Left cardiac atrium (tissue), 4 donors: ENCODE data around the gene AMPH. TPM values are rescaled to one million over a fixed set of nuclear protein-coding genes. Genes with fewer than 3 reads are reported as not detected.
"Not testable (repeated sequence)": the region's sequence is repeated elsewhere in the genome, so short reads cannot be mapped to it uniquely, and the experiment has no call there.

Experiments used
- ATAC-seq, 2 donors: fragments of 200-7000 bp; cut with Tn5 transposase; one replicate each; pipeline ENCODE4 v1.9.1; 2020; ENCODE audit warnings: mild to moderate bottlenecking in 2 of 2, moderate library complexity in 2 of 2
- DNase-seq: peaks from one replicate; pipeline ENCODE4 v3.0.0-alpha.2; 2020
- intact Hi-C, 2 donors: fragments of 100-400 bp; cut with DNase I; formaldehyde crosslinking; loops; one replicate each; pipeline versions ENCODE4 v1.14.1 to v1.15.1; 2022 to 2023
- total RNA-seq, 2 donors: library from RNA; stranded (reverse); fragmentation: NEBNext Ultra II Directional; extraction: Animal tissue kit (Norgen Biotek cat#: 25700); gene quantifications; one replicate each; pipeline ENCODE4 v1.2.1, GENCODE V29; 2021
- donor health status: DM: no; HTN: yes; CAD: no.
- donor health status: DM: no; HTN: yes; CAD: no; lungs with severe emphysema.
- donor health status: DM: yes; HTN: yes; CAD: no.
- donor health status: Dilated cardiomyopathy.

Gene AMPH
- total RNA-seq, 2 donors from 2014 or later = 5.0 to 7.5 TPM

DNA sequence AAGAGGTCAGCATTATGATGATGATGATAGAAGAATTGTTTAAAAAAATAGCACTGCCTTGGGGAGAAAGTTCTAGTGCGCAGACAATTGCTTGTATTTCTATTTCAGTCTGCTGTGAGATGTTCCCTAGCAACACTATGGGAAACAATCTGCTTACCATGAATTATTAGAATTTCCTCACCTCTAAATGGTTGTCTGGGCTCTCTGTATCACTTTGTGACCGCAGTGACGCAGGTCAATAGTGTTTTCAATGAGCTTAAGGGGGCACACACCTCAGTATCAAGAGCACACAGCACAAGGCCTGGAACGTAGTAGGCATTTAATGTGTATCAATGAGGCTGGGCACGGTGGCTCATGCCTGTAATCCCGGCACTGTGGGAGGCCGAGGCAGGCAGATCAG lies 258.9 kb downstream of the AMPH start:
- no peak for DNase-seq
- intact Hi-C loops = no loop called here
- no peak for ATAC-seq

DNA sequence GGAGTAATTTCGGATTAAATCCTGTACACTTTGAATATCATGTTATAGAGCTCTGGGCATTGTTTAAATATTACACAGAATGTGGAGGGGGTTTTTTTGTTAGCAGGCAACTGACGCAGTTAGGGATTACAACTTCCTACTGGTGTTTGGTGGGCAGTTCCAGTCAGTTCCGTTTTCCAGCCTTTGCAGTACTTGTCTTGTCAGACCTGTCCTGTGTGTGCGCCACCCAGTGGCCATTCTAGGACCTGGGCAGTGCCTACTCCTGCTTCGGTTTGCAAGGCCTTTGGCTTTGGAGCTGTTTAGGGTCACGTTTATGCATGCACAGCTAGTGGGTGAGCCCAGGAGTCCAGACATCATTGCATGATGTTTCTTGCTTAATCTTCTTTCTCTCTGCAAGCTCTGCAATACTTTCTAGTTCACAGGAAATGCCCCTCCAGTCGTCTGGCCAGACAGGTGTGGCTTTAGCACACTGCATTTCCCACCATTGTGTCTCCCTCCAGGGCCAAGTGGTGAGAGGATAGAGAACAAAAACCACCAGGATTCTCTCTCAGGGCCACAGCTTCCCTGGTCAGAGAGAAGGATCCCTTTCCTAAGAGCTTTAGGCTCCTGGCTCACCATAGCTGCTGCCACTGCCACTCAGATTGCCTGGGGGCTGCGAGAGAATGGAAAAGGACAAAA lies 261.2 kb downstream of the AMPH start:
- DNase-seq (peak; percentile 91), ATAC-seq (peak; percentile 95 to 96)
- intact Hi-C loops = no loop called here

DNA sequence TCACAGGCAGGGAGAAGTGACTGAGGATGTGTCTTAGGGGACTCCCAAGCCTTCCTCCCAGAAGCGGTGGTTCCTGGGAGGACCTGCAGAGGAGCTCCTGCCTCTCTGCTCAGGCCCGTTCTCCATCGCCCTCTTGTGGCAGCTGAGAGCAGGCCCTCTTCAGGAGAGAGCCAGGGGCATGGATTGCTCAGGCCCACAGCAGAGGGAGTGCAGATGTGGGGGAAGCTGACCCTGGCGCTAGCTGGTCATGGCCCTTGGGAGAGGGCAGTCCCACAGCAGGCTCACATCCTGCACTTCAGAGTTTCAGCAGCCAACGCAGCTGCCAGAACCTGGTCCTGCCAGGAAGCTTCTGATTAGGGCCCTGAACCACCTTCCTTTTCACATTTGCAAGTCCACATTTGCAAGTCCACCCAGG lies 263.0 kb downstream of the AMPH start:
- intact Hi-C loops = no loop called here
- DNase-seq (peak; percentile 62), ATAC-seq (peak; percentile 28 to 67)

DNA sequence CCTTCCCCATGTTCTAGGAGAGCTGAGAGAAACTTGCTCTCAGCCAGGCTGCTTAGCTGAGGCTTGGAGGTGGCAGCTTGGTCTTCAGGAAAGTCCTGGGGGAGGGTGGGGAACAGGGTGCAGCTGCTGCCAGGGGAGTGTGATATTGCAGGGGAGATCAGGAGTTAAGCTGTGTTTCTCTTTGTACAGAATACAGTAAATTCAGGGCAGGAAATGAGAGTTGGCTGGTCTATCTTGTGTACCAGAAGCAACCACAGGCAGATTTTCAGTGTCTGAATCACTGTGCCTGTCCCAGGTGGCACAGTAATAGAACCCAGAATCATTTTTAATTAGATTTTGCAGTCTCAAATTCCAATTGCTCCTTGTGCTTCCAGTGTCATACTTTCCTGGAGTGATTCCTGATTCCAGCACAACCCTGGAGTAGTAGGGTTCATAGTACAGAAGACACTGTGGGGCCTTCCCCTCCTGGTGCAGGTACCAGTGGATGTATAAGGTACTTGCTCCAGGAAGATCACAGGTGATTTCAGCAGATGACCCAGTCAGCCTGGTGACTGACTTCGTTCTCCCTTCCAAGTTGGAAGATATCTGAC lies 263.8 kb downstream of the AMPH start:
- ATAC-seq (no peak), DNase-seq (no peak)
- intact Hi-C loops = no loop called here

DNA sequence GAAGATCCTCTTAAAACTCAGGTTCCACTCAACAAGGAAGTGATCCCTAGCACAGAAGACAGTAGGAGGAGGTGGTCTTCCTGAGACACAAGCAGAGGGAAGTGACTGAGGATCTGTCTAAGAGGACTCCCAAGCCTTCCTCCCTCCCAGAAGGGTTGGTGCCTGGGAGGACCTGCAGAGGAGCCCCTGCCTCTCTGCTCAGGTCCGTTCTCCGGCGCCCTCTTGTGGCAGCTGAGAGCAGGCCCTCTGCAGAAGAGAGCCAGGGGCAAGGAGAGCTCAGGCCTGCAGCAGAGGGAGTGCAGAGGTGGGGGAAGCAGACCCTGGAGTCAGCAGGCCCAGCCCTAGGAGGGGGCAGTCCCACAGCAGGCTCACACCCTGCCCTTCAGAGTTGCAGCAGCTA lies 267.8 kb downstream of the AMPH start:
- intact Hi-C loops = not testable (repeated sequence)
- ATAC-seq (peak in 1 of 2 donors; percentile 57), DNase-seq (peak; percentile 32)

DNA sequence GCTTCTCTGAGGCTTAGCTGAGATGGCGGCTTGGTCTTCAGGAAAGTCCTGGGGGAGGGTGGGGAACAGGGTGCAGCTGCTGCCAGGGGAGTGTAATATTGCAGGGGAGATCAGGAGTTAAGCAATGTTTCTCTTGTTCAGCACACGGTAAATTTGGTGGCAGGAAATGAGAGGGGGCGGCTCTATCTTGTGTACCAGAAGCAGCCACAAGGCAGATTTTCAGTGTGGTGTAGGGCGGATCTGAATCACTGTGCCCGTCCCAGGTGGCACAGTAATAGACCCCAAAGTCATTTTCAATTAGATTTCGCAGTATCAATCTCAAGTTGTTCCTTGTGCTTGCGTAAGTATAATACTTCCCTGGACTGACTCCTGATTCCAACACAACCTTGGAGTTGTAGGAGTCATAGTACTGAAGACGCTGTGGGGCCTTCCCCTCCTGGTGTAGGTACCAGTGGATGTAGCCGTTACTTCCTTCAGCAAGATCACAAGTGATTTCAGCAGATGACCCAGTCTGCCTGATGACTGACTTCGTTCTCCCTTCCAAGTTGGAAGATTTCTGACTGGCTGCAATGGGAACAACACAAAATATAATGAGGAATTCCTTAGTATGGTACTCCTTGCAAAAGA lies 268.4 kb downstream of the AMPH start:
- intact Hi-C loops, DNase-seq, ATAC-seq: not testable (repeated sequence)

DNA sequence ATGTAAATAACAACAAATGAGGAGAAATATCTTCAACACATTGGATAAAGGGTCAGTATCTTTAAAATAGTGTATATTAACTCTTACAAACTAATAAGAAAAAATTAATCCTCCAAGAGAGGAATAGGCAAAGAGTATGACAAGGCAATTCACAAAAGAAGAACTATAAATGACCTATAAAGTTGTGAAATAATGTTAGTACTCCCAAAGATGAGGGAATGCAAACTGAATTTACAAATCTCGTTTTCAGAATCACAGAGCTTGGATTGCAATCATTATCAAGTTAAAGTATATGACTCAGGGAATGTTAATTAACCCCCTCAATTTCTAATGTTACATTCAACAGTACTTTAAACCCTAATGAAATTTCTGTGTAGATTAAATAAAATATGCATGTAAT lies 270.4 kb downstream of the AMPH start:
- DNase-seq = no peak
- intact Hi-C loops = no loop called here
- no peak for ATAC-seq

DNA sequence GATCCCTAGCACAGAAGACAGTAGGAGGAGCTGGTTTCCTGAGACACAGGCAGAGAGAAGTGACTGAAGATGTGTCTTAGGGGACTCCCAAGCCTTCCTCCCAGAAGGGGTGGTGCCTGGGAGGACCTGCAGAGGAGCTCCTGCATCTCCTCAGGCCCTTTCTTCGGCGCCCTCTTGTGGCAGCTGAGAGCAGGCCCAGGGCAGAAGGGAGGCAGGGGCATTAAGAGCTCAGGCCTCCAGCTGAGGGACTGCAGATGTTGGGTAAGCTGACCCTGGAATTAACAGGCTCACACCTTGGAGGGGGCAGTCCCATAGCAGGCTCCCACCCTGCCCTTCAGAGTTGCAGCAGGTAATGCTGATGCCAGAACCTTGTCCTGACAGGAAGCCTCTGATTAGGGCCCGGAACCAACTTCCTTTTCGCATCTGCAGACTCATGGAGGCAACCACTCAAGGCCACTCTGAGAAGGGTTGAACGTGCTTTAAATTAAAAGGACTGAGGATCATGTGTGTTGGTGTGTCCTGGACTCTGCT lies 272.0 kb downstream of the AMPH start:
- peak; percentile 52 for DNase-seq
- intact Hi-C loops = not testable (repeated sequence)
- peak; percentile 81 to 92 for ATAC-seq

DNA sequence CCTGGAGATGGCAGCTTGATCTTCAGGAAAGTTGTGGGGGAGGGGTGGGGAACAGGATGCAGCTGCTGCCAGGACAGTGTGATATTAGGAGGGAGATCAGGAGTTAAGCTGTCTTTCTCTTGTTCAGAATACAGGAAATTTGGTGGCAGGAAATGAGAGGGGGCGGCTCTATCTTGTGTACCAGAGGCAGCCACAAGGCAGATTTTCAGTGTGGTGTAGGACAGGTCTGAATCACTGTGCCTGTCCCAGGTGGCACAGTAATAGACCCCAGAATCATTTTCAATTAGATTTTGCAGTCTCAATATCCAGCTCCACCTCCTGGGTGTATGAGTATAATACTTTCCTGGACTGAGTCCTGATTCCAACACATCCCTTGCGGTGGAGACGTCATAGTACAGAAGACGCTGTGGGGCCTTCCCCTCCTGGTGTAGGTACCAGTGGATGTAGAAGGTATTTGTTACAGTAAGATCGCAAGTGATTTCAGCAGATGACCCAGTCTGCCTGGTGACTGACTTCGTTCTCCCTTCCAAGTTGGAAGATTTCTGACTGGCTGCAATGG lies 272.8 kb downstream of the AMPH start:
- intact Hi-C loops, DNase-seq: not testable (repeated sequence)
- peak in 1 of 2 donors; percentile 32 for ATAC-seq

DNA sequence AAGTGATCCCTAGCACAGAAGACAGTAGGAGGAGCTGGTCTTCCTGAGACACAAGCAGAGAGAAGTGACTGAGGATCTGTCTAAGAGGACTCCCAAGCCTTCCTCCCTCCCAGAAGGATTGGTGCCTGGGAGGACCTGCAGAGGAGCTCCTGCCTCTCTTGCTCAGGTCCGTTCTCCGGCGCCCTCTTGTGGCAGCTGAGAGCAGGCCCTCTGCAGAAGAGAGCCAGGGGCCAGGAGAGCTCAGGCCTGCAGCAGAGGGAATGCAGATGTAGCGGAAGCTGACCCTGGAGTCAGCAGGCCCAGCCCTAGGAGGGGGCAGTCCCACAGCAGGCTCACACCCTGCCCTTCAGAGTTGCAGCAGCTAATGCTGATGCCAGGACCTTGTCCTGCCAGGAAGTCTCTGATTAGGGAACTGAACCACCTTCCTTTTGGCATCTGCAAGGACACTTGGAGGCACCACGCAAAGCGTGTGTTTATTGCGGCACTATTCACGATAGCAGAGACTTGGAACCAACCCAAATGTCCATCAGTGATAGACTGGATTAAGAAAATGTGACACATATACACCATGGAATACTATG lies 276.8 kb downstream of the AMPH start:
- DNase-seq = peak; percentile 58
- ATAC-seq = peak in 1 of 2 donors; percentile 80
- intact Hi-C loops = not testable (repeated sequence)

DNA sequence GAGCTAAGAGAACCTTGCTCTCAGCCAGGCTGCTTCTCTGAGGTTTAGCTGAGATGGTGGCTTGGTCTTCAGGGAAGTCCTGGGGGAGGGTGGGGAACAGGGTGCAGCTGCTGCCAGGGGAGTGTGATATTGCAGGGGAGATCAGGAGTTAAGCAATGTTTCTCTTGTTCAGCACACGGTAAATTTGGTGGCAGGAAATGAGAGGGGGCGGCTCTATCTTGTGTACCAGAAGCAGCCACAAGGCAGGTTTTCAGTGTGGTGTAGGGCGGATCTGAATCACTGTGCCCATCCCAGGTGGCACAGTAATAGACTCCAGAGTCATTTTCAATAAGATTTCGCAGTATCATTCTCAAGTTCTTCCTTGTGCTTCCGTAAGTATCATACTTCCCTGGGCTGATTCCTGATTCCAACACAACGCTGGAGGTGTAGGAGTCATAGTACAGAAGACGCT lies 277.7 kb downstream of the AMPH start:
- intact Hi-C loops, DNase-seq, ATAC-seq: not testable (repeated sequence)

DNA sequence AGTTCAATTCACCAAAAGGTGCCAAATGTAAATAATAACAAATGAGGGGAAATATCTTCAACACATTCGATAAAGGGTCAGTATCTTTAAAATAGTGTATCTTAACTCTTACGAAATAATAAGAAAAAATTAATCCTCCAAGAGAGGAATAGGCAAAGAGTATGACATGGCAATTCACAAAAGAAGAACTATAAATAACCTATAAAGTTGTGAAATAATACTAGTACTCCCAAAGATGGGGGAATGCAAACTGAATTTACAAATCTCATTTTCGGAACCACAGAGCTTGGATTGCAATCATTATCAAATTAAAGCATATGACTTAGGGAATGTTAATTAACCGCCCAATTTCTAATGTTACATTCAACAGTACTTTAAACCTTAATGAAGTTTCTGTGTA lies 279.6 kb downstream of the AMPH start:
- ATAC-seq (no peak), DNase-seq (no peak)
- intact Hi-C loops = no loop called here

DNA sequence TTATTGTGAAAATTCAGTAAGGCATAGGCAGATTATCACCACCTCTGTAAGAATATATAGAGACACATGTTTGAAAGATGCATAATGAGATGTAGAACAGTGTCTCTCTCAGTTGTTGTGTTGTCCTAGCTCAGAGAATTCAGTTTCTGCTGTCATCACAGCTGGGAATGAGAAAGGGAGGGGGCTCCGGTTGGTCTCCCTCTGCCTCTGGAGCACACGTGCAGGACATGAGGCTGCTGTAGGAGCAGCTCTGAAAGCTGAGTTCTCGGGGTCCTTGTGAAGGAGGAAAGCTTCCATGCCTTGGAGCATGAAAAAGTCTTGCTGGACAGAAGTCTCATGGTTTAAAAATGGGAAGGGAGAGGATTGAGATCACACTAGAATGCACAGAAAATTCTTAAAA lies 280.4 kb downstream of the AMPH start:
- intact Hi-C loops, ATAC-seq, DNase-seq: not testable (repeated sequence)

DNA sequence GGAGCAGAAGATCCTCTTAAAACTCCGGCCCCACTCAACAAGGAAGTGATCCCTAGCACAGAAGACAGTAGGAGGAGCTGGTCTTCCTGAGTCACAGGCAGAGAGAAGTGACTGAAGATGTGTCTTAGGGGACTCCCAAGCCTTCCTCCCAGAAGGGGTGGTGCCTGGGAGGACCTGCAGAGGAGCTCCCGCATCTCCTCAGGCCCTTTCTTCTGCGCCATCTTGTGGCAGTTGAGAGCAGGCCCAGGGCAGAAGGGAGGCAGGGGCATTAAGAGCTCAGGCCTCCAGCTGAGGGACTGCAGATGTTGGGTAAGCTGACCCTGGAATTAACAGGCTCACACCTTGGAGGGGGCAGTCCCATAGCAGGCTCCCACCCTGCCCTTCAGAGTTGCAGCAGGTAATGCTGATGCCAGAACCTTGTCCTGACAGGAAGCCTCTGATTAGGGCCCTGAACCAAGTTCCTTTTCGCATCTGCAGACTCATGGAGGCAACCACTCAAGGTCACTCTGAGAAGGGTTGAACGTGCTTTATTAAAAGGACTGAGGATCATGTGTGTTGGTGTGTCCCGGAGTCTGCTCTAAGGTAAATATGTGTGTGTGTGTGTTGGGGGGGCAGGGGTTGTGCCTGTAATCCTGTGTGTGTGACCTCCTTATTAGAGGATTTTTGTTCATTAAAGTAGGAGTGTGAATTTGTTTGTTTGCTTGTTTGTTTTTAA lies 281.1 kb downstream of the AMPH start:
- peak; percentile 67 to 79 for ATAC-seq
- intact Hi-C loops, DNase-seq: not testable (repeated sequence)

DNA sequence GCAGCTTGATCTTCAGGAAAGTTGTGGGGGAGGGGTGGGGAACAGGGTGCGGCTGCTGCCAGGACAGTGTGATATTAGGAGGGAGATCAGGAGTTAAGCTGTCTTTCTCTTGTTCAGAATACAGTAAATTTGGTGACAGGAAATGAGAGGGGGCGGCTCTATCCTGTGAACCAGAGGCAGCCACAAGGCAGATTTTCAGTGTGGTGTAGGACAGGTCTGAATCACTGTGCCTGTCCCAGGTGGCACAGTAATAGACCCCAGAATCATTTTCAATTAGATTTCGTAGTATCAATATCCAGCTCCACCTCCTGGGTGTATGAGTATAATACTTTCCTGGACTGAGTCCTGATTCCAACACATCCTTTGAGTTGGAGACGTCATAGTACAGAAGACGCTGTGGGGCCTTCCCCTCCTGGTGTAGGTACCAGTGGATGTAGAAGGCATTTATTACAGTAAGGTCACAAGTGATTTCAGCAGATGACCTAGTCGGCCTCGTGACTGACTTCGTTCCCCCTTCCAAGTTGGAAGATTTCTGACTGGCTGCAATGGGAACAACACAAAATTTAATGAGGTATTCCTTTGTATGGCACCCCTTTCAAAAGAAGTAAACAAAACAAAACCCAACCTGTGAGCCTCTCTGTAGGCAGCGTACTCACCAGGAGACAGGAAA lies 281.9 kb downstream of the AMPH start:
- intact Hi-C loops, ATAC-seq: not testable (repeated sequence)

DNA sequence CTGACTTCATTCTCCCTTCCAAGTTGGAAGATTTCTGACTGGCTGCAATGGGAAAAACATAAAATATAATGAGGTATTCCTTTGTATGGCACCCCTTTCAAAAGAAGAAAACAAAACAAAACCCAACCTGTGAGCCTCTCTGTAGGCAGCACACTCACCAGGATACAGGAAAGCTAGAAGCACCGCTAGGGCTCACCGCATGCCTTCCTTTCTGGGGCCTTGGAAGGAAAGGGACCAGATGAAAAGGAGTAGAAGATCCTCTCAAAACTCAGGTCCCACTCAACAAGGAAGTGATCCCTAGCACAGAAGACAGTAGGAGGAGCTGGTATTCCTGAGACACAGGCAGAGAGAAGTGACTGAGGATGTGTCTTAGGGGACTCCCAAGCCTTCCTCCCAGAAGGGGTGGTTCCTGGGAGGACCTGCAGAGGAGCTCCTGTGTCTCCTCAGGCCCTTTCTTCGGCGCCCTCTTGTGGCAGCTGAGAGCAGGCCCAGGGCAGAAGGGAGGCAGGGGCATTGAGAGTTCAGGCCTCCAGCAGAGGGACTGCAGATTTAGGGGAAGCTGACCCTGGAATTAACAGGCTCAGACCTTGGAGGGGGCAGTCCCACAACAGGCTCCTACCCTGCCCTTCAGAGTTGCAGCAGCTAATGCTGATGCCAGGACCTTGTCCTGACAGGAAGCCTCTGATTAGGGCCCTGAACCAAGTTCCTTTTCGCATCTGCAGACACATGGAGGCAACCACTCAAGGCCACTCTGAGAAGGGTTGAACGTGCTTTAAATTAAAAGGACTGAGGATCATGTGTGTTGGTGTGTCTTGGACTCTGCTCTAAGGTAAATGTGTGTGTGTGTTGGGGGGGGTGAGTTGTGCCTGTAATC lies 285.6 kb downstream of the AMPH start:
- not testable (repeated sequence) for ATAC-seq
- DNase-seq = peak; percentile 44

More for the DNA sequence above, 281.9 kb downstream of the AMPH start:
- not testable (repeated sequence) for DNase-seq

DNA sequence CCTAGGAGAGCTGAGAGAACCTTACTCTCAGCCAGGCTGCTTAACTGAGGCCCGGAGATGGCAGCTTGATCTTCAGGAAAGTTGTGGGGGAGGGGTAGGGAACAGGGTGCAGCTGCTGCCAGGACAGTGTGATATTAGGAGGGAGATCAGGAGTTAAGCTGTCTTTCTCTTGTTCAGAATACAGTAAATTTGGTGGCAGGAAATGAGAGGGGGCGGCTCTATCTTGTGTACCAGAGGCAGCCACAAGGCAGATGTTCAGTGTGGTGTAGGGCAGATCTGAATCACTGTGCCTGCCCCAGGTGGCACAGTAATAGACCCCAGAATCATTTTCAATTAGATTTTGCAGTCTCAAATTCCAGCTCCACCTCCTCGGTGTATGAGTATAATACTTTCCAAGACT lies 286.4 kb downstream of the AMPH start:
- DNase-seq, ATAC-seq, intact Hi-C loops: not testable (repeated sequence)

More for the DNA sequence above, 285.6 kb downstream of the AMPH start:
- intact Hi-C loops = not testable (repeated sequence)
